Activated T-helper 1 cell treated with anti-CD3 and anti-CD28 coated beads, Interleukin-12 subunit alpha, Interleukin-12 subunit beta, Interleukin-2, Interleukin-4 antibody, amounts not matched to agents 30 ng/mL and 10 ng/mL and 1 ng/mL, durations not matched to agents 14 hours and 24 hours and 36 hours (primary cell): ENCODE data around the gene ICAM5. TPM values are rescaled to one million over a fixed set of nuclear protein-coding genes. Genes with fewer than 3 reads are reported as not detected.
A peak's percentile ranks its signal among the peaks of the same experiment; 100 is the strongest.

Source experiments
- DNase-seq: peaks from one replicate; pipeline ENCODE4 v3.0.0; 2021; ENCODE audit warnings: low spot score
- H3K27ac Mint-ChIP-seq: one replicate; pipeline ENCODE4 v1.8.0; 2021; ENCODE audit warnings: mild to moderate bottlenecking, mixed read lengths
- H3K27me3 Mint-ChIP-seq: one replicate; pipeline ENCODE4 v1.8.0; 2022; ENCODE audit warnings: mild to moderate bottlenecking, moderate library complexity, mixed read lengths; ENCODE audit not compliant: insufficient read depth
- H3K36me3 Mint-ChIP-seq: one replicate; pipeline ENCODE4 v1.8.0; 2021; ENCODE audit warnings: low read depth, mixed read lengths
- H3K4me1 Mint-ChIP-seq: one replicate; pipeline ENCODE4 v1.8.0; 2021; ENCODE audit warnings: low read depth, mixed read lengths
- H3K4me3 Mint-ChIP-seq: one replicate; pipeline ENCODE4 v1.8.0; 2021; ENCODE audit warnings: mild to moderate bottlenecking, moderate library complexity, mixed read lengths
- H3K9me3 Mint-ChIP-seq: one replicate; pipeline ENCODE4 v1.8.0; 2021; ENCODE audit warnings: mixed read lengths
- intact Hi-C: fragments of 100-400 bp; cut with micrococcal nuclease; formaldehyde crosslinking; loops from one replicate; pipeline ENCODE4 v1.15.1; 2024
- total RNA-seq: library from RNA; stranded (reverse); gene quantifications from 2 replicates; pipeline ENCODE4 v1.2.3, GENCODE V29; 2022

Gene ICAM5
- total RNA-seq, 1 donor from 2014 or later, result 1.9 TPM

GRCh38 chr19:10306327-10306726 lies 16.6 kb downstream of the ICAM5 start:
- Mint-ChIP-seq H3K27ac (no peak overlapping the region), H3K36me3 (no peaks in the 10 kb centered on the region), H3K4me3 (no peak overlapping the region), H3K9me3 (no peaks in the 10 kb centered on the region), H3K4me1 (peaks cover 7% of the 10 kb centered on the region), H3K27me3 (peaks cover 4% of the 10 kb centered on the region)
- DNase-seq, result no peak
- intact Hi-C loops, result no loop called here

GRCh38 chr19:10309423-10309822 lies 19.7 kb downstream of the ICAM5 start, which contains the start of gene ZGLP1:
TSS of gene ZGLP1 (minus strand) at chr19:10309815.
- Mint-ChIP-seq H3K9me3 (no peaks in the 10 kb centered on the region), H3K27me3 (no peaks in the 10 kb centered on the region), H3K4me1 (peaks cover 8% of the 10 kb centered on the region), H3K27ac (no peak within 1 kb of the TSS), H3K36me3 (no peaks in the 10 kb centered on the region), H3K4me3 (no peak within 1 kb of the TSS)
- intact Hi-C loops, result no loop called here
- DNase-seq, result no peak

- intact Hi-C loops, result loop anchor here (1.0 kb wide), 3 partner anchors 18 to 44 kb away; partner anchors contain the start of genes ICAM1 and RAVER1
- Mint-ChIP-seq H3K36me3 (peaks cover 17% of the 10 kb centered on the region), H3K4me1 (peaks cover 22% of the 10 kb centered on the region), H3K27me3 (no peaks in the 10 kb centered on the region), H3K4me3 (peak within 1 kb of the TSS; percentile 94), H3K27ac (peak within 1 kb of the TSS; percentile 86), H3K9me3 (no peaks in the 10 kb centered on the region)
- peak; percentile 87 for DNase-seq
Measured at GRCh38 chr19:10315335-10316214, 25.8 kb downstream of the ICAM5 start, which contains the start of gene FDX2. TSS of gene FDX2 (minus strand) at chr19:10316015. CDS start at chr19:10315996, 19 bp downstream.

DNA sequence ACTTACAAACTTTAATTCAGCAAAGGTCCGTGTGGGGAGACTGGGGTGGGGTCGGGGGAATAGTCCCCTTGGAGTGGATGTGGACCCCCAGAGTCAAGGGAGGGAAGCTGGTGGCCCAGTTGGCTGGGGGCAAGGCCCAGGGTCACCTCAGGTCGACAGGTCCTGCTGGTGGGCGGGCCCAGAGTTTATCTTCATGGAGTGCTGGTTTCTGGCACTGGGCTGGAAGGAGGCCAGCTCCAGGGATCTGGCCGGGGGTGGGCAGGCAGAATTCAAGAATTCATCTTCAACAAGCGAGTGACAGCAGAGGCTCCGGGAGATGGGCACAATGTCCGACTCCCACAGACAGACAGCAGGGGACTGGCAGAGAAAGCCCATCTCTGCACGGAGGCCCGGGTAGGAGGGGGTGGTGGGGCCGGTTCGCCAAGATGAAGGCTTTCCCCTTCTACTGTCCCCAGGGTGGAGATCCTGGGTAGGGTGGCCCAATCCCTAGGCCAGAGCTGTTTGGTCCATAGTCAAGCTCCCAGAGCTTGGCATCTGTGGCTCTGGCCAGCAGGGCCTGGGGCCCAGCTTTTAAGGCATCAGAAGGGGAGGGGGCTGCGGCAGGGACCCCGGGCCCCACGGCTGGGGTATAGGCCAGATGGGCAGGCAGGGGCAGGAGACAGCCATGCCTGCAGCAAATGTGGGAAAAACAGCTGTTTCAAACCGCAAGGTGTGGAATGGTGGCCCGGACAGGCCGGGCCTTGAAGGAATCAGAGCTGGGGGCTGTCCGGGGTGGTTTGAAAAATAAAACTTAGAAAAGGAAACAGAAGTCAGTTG lies 26.7 kb downstream of the ICAM5 start:
- Mint-ChIP-seq H3K4me3 (peak overlapping the region; percentile 94), H3K27ac (peak overlapping the region; percentile 82), H3K4me1 (peaks cover 22% of the 10 kb centered on the region), H3K27me3 (no peaks in the 10 kb centered on the region), H3K9me3 (no peaks in the 10 kb centered on the region), H3K36me3 (peaks cover 17% of the 10 kb centered on the region)
- no peak for DNase-seq
- intact Hi-C loops, result loop anchor here (1.0 kb wide), 2 partner anchors 17 to 45 kb away; partner anchors contain the start of genes ICAM1 and RAVER1

GRCh38 chr19:10317045-10317856 lies 27.5 kb downstream of the ICAM5 start:
- no peaks in the 10 kb centered on the region for H3K9me3 Mint-ChIP-seq
- DNase-seq, result no peak
- no peak overlapping the region for H3K4me3 Mint-ChIP-seq
- H3K4me1 Mint-ChIP-seq, result peaks cover 22% of the 10 kb centered on the region
- intact Hi-C loops, result no loop called here
- H3K27me3 Mint-ChIP-seq, result no peaks in the 10 kb centered on the region
- H3K27ac Mint-ChIP-seq, result no peak overlapping the region
- H3K36me3 Mint-ChIP-seq, result peaks cover 22% of the 10 kb centered on the region

- intact Hi-C loops, result no loop called here
- H3K4me1 Mint-ChIP-seq, result peaks cover 22% of the 10 kb centered on the region
- DNase-seq, result no peak
- H3K9me3 Mint-ChIP-seq, result no peaks in the 10 kb centered on the region
- H3K27ac Mint-ChIP-seq, result no peak overlapping the region
- H3K4me3 Mint-ChIP-seq, result no peak overlapping the region
- H3K27me3 Mint-ChIP-seq, result no peaks in the 10 kb centered on the region
- peaks cover 22% of the 10 kb centered on the region for H3K36me3 Mint-ChIP-seq
Measured at GRCh38 chr19:10317857-10318462, 28.2 kb downstream of the ICAM5 start.

DNA sequence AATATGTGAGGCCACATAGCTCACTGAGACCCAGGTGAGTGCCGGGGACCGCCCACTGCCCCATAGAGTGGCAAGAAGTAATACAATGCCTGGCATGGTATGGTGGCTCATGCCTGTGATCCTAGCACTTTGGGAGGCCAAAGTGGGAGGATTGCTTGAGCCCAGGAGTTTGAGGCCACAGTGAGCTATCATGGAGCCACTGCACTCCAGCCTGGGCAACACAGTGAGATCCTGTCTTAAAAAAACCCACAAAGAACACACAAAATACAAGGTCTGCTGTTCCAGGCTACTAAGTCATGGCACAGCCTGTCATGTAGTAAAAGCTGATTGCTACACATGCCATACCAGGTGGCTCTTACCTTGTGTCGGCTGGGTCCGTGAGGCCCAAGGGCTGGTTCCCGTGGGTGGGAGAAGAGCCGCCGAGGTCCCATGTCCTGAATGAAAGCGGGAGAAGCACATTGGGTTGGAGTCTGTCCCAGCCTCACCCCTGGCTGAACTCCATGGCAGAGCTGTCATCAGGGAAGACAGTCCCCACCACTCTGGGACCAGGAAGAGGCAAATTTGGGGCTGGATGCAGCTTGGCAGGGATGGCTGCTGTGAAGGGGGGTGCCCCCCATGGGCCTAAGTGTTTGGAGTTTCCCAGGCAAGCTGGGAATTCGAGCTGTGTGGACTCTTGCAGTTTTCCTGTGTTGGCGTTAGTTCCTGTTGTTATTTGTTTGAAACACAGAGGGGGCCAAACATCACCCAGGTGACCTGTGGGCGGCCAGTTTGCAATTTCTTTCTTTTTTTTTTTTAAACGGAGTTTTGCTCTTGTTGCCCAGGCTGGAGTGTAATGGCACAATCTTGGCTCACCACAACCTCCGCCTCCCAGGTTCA lies 29.3 kb downstream of the ICAM5 start:
- Mint-ChIP-seq H3K4me3 (no peak overlapping the region), H3K4me1 (peaks cover 22% of the 10 kb centered on the region), H3K27me3 (no peaks in the 10 kb centered on the region), H3K9me3 (no peaks in the 10 kb centered on the region), H3K36me3 (peaks cover 24% of the 10 kb centered on the region), H3K27ac (no peak overlapping the region)
- intact Hi-C loops, result no loop called here
- no peak for DNase-seq

DNA sequence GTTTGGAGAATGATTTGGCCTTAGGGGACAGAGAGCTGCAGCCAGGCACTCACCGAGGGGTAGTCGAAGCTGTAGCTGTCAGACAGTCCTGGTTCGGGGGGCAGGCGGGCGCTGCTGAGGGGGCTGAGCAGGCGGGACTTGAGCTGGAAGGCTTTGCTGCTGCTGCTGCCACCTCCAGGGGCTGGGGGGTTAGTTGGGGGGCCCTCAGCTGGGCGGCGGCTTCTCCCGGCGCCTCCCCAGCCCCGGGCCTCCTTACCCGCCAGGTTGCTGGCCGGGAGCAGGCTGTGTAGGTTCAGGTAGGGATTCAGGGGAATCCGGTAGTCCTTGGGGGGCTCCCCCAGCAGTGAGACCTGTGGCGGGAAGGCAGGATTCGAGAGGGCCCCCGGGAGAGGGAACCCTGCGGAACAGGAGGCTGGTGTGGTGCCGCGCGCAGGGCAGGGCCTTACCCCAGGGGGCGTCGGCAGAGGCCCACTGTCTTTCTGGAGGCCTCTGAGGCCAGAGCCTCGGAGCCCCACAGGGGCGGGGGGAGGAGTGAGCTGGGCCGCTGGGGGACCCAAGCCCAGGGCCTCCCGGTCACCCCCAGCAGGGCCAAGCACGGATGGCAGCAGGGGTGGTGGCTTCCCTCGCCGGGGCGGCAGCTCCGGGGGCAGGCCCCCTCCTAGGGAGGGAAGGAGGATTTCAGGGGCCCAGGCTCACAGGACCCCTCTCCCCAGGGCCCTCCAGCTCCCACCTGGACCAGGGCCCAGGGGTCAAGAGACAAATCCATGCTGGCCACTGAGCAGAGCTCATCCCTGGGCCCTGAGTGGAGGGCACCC lies 31.1 kb downstream of the ICAM5 start:
- DNase-seq, result no peak
- Mint-ChIP-seq H3K27ac (no peak overlapping the region), H3K36me3 (peaks cover 22% of the 10 kb centered on the region), H3K9me3 (no peaks in the 10 kb centered on the region), H3K4me3 (no peak overlapping the region), H3K27me3 (no peaks in the 10 kb centered on the region), H3K4me1 (peaks cover 7% of the 10 kb centered on the region)
- intact Hi-C loops, result no loop called here

DNA sequence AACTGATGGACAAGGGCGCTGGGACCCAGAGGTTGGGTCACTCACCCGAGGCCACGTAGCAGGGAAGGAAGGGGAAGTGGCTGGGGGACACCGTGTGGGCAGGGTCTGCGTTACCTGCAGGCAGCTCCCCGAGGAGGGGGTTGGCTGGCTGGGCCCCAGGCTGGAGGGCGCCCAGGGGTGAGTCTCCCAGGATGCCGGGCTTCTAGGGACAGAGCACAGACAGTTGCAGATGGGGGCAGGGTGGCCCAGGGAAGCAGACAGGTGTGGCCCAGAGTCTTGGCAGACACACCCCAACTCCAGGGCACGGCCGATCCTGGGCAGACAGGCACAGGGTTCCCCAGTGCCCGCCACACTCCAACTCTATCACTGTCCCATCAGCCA lies 31.7 kb downstream of the ICAM5 start:
- Mint-ChIP-seq H3K4me1 (peaks cover 1% of the 10 kb centered on the region), H3K27me3 (no peaks in the 10 kb centered on the region), H3K27ac (no peak overlapping the region), H3K36me3 (peaks cover 22% of the 10 kb centered on the region), H3K9me3 (no peaks in the 10 kb centered on the region), H3K4me3 (no peak overlapping the region)
- intact Hi-C loops, result no loop called here
- no peak for DNase-seq

- Mint-ChIP-seq H3K36me3 (peaks cover 22% of the 10 kb centered on the region), H3K4me3 (no peak overlapping the region), H3K27me3 (no peaks in the 10 kb centered on the region), H3K4me1 (no peaks in the 10 kb centered on the region), H3K9me3 (no peaks in the 10 kb centered on the region), H3K27ac (no peak overlapping the region)
- no peak for DNase-seq
- intact Hi-C loops, result no loop called here
Measured at GRCh38 chr19:10321874-10322835, 32.4 kb downstream of the ICAM5 start.
